ENCODE results near the gene SHMT1.

DNA sequence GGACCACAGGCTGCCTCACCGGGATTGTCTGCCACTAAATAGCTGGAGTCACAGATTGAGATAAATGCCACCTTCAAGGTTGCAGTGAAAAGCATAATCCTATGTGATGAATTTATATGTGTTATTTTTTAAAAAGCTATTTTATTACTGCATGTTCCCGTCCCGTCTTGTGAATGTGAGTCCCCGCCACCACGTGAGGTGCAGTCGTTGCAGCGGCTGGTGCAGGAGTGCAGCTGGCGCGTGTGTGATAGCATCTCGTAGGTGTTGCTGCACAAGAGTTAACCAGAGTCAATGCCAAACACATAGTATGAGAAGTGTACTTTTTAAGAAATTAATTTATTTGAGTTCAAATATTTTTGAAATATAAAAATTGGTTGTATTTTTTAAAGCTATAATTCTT lies 35.8 kb downstream of the SHMT1 start:
- no peak for TF ChIP-seq CTCF (IDR thresholded peaks at IDR 0.05 in 4 of 5, conservative IDR thresholded peaks at IDR 0.05 in 1 of 5)
- TF ChIP-seq POLR2A (IDR thresholded peaks at IDR 0.05), result no peak
